Stomach (tissue), 4 donors: ENCODE data around the gene CD3E.

ENCODE experiments used
- POLR2A ChIP-seq, 4 donors: fragments of 450-650 bp; IDR thresholded peaks; one replicate each; pipeline ENCODE4 v1.6.1; 2016; ENCODE audit warnings: antibody characterized with exemption in 4 of 4, control low read depth in 2 of 4, mild to moderate bottlenecking in 1 of 4, moderate library complexity in 1 of 4
- TF ChIP-seq, protein P1 (sequence below), 7 experiments: fragments of 450-650 bp in 4 of 7; fragments of 200-600 bp in 3 of 7; sonication (generic) in 3 of 7; IDR thresholded peaks; one replicate each; pipeline ENCODE4 v1.5.1; 2016 to 2019; ENCODE audit warnings: antibody characterized with exemption in 7 of 7, control low read depth in 2 of 7, mild to moderate bottlenecking in 1 of 7

DNA sequence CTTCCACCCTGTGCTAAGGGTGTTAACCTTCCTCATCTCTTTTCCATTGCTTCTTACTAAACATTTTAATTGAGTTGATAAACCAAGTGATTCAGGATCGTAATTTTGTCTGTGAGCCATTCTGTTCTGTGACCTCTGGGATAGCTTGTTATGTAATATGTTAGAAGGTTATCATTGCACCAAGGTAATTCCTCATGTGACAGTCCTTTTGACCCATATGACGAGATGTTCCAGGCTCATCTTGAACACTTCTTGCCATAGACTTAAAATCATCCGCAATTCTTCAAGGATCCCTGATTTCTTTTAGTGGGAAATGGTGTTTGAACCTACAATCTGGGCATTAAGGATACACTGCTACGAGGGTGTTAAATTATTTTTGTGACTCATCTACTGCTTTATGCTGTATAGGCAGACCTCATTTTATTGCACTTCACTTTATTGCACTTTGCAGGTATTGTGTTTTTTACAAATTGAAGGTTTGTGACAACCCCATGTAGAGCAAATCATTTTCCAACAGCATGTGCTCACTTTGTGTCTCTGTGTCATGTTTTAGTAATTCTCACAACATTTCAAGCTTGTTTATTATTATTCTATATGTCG, 21.4 kb upstream of the CD3E start:
- TF ChIP-seq POLR2A (IDR thresholded peaks at IDR 0.05), result no peak
- TF ChIP-seq, protein P1, sequence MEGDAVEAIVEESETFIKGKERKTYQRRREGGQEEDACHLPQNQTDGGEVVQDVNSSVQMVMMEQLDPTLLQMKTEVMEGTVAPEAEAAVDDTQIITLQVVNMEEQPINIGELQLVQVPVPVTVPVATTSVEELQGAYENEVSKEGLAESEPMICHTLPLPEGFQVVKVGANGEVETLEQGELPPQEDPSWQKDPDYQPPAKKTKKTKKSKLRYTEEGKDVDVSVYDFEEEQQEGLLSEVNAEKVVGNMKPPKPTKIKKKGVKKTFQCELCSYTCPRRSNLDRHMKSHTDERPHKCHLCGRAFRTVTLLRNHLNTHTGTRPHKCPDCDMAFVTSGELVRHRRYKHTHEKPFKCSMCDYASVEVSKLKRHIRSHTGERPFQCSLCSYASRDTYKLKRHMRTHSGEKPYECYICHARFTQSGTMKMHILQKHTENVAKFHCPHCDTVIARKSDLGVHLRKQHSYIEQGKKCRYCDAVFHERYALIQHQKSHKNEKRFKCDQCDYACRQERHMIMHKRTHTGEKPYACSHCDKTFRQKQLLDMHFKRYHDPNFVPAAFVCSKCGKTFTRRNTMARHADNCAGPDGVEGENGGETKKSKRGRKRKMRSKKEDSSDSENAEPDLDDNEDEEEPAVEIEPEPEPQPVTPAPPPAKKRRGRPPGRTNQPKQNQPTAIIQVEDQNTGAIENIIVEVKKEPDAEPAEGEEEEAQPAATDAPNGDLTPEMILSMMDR (IDR thresholded peaks at IDR 0.05), result no peak
